DND-41 (cell line): ENCODE data around the gene SIN3A.
A peak's percentile ranks its signal among the peaks of the same experiment; 100 is the strongest.
"Not testable (repeated sequence)": the region's sequence is repeated elsewhere in the genome, so short reads cannot be mapped to it uniquely, and the experiment has no call there.

ENCODE experiments used
- ATAC-seq: fragments of 200-7000 bp; cut with Tn5 transposase; 3 replicates; pipeline ENCODE4 v1.9.1; 2021; ENCODE audit warnings: low read depth; ENCODE audit not compliant: insufficient read depth
- DNase-seq: peaks from one replicate; pipeline ENCODE4 v3.0.0-alpha.2; 2020
- H2AFZ ChIP-seq: 2 replicates; pipeline ENCODE4 v1.6.0; 2012; ENCODE audit warnings: low read depth, low read length
- H3K27ac ChIP-seq: 2 replicates; pipeline ENCODE4 v1.5.1; 2012; ENCODE audit warnings: low read length, inconsistent platforms
- H3K27me3 ChIP-seq: fragments of 200-600 bp; sonication (generic); 2 replicates; pipeline ENCODE4 v1.6.0; 2012; ENCODE audit warnings: low read length, mild to moderate bottlenecking, inconsistent platforms; ENCODE audit not compliant: insufficient read depth, poor library complexity
- H3K36me3 ChIP-seq: 2 replicates; pipeline ENCODE4 v1.5.1; 2012; ENCODE audit warnings: low read length, inconsistent platforms; ENCODE audit not compliant: insufficient read depth
- H3K4me1 ChIP-seq: 2 replicates; pipeline ENCODE4 v1.5.1; 2012; ENCODE audit warnings: mild to moderate bottlenecking, low read length; ENCODE audit not compliant: insufficient read depth
- H3K4me2 ChIP-seq: 2 replicates; pipeline ENCODE4 v1.6.0; 2012; ENCODE audit warnings: mild to moderate bottlenecking, moderate library complexity, low read length, inconsistent platforms; ENCODE audit not compliant: insufficient read depth
- H3K4me3 ChIP-seq, 2 experiments: fragments of 200-600 bp in 1 of 2; shearing (Covaris generic) in 1 of 2; 2 replicates each; pipeline ENCODE4 v1.5.1; 2012 to 2016; ENCODE audit warnings: inconsistent platforms in 2 of 2, low read length in 2 of 2, mild to moderate bottlenecking in 2 of 2, low read depth in 1 of 2, moderate library complexity in 1 of 2
- H3K79me2 ChIP-seq: 2 replicates; pipeline ENCODE4 v1.6.0; 2012; ENCODE audit warnings: low read length, inconsistent platforms; ENCODE audit not compliant: insufficient read depth
- H3K9ac ChIP-seq: 2 replicates; pipeline ENCODE4 v1.6.0; 2012; ENCODE audit warnings: low read depth, mild to moderate bottlenecking, inconsistent platforms, low read length, moderate library complexity
- H3K9me3 ChIP-seq: 2 replicates; pipeline ENCODE4 v1.5.1; 2012; ENCODE audit warnings: low read length, moderate library complexity, mild to moderate bottlenecking, inconsistent platforms; ENCODE audit not compliant: insufficient read depth, severe bottlenecking
- H4K20me1 ChIP-seq: 2 replicates; pipeline ENCODE4 v1.6.0; 2012; ENCODE audit warnings: low read length; ENCODE audit not compliant: insufficient read depth
- CTCF ChIP-seq: IDR thresholded peaks from 2 replicates; pipeline ENCODE4 v1.5.1; 2012; ENCODE audit warnings: borderline replicate concordance, low read length, moderate library complexity, mild to moderate bottlenecking; ENCODE audit not compliant: poor library complexity, severe bottlenecking; ENCODE audit errors: extremely low read depth
- EZH2 ChIP-seq: IDR thresholded peaks from 3 replicates; pipeline ENCODE4 v1.6.1; 2012; ENCODE audit warnings: borderline replicate concordance, low read depth, mild to moderate bottlenecking, moderate library complexity, low read length, inconsistent platforms; ENCODE audit not compliant: severe bottlenecking

SIN3A gene

GRCh38 chr15:75352186-75353080, 99.1 kb downstream of the SIN3A start:
- Histone ChIP-seq H3K4me3 (no peak overlapping the region), H3K4me2 (no peak overlapping the region), H3K9ac (no peak overlapping the region), H3K9me3 (peaks cover 11% of the 10 kb centered on the region), H3K4me1 (peaks cover 29% of the 10 kb centered on the region), H3K27ac (no peak overlapping the region), H3K36me3 (peaks cover 16% of the 10 kb centered on the region), H2AFZ (no peak overlapping the region), H3K27me3 (no peaks in the 10 kb centered on the region), H4K20me1 (no peaks in the 10 kb centered on the region; the same call in 1 of the 2 replicates), H3K79me2 (no peaks in the 10 kb centered on the region)
- TF ChIP-seq EZH2 (no peak), CTCF (no peak)
- DNase-seq (no peak), ATAC-seq (no peak)

- H3K27ac ChIP-seq, result peak overlapping the region; percentile 86
- H3K27me3 ChIP-seq, result no peaks in the 10 kb centered on the region
- DNase-seq, result peak; percentile 50
Measured at GRCh38 chr15:75350601-75351361, 100.7 kb downstream of the SIN3A start.

GRCh38 chr15:75349851-75350588, 101.5 kb downstream of the SIN3A start:
- ATAC-seq, result peak; percentile 92
- Histone ChIP-seq H3K27me3 (no peaks in the 10 kb centered on the region), H3K79me2 (no peaks in the 10 kb centered on the region), H4K20me1 (no peaks in the 10 kb centered on the region), H3K9ac (peak overlapping the region; percentile 11; the same call in 1 of the 2 replicates), H3K4me1 (peaks cover 29% of the 10 kb centered on the region), H3K4me2 (no peak overlapping the region), H3K9me3 (peaks cover 11% of the 10 kb centered on the region), H3K4me3 (no peak overlapping the region; a peak in 1 of 4 replicates), H3K27ac (peak overlapping the region; percentile 86), H2AFZ (no peak overlapping the region), H3K36me3 (peaks cover 10% of the 10 kb centered on the region; the same call in 1 of the 2 replicates)
- no peak for TF ChIP-seq EZH2
- no peak for TF ChIP-seq CTCF
- DNase-seq, result peak; percentile 92

More at GRCh38 chr15:75350601-75351361, 100.7 kb downstream of the SIN3A start:
- no peak overlapping the region for H3K4me3 ChIP-seq
- ATAC-seq, result peak; percentile 4; the same call in 1 of the 3 replicates
- H3K79me2 ChIP-seq, result no peaks in the 10 kb centered on the region
- no peaks in the 10 kb centered on the region for H4K20me1 ChIP-seq
- H3K9ac ChIP-seq, result peak overlapping the region; percentile 11; the same call in 1 of the 2 replicates
- no peak for TF ChIP-seq EZH2
- TF ChIP-seq CTCF, result no peak
- H2AFZ ChIP-seq, result no peak overlapping the region
- peaks cover 29% of the 10 kb centered on the region for H3K4me1 ChIP-seq
- peaks cover 10% of the 10 kb centered on the region; the same call in 1 of the 2 replicates for H3K36me3 ChIP-seq
- peaks cover 11% of the 10 kb centered on the region for H3K9me3 ChIP-seq
- no peak overlapping the region for H3K4me2 ChIP-seq

- H4K20me1 ChIP-seq, H3K4me2 ChIP-seq, H3K27me3 ChIP-seq, ATAC-seq, H3K79me2 ChIP-seq, H2AFZ ChIP-seq, H3K9ac ChIP-seq, DNase-seq: not testable (repeated sequence)
- peak overlapping the region; percentile 77 for H3K27ac ChIP-seq
- H3K4me3 ChIP-seq, result peak overlapping the region in 1 of 2 experiments; percentile 36; a peak in 1 of 4 replicates
- peaks cover 29% of the 10 kb centered on the region for H3K4me1 ChIP-seq
- peaks cover 10% of the 10 kb centered on the region; the same call in 1 of the 2 replicates for H3K36me3 ChIP-seq
- H3K9me3 ChIP-seq, result peaks cover 11% of the 10 kb centered on the region
Measured at GRCh38 chr15:75349351-75349669, 102.2 kb downstream of the SIN3A start.
